HepG2 (cell line): ENCODE measurements around the gene CEP170. TPM values are rescaled to one million over a fixed set of nuclear protein-coding genes. Genes with fewer than 3 reads are reported as not detected.

ENCODE experiments used
- ATAC-seq: fragments of 200-7000 bp; cut with Tn5 transposase; 3 replicates; pipeline ENCODE4 v1.9.1; 2020; ENCODE audit warnings: mild to moderate bottlenecking, moderate library complexity
- BruUV-seq: library from RNA; stranded (reverse); fragments of 400-500 nt; replicated peaks from 2 replicates; lab custom pipeline; 2021; lab: Mats Ljungman, UMichigan
- CTCF ChIA-PET: fragments of 300-600 bp; formaldehyde crosslinking; extraction: SDS; loops from one replicate; lab custom pipeline; 2021; ENCODE audit warnings: low total read pairs, inconsistent platforms, low intra/inter-chr PET ratio; lab: Yijun Ruan, JAX
- POLR2A ChIA-PET: fragments of 350-600 bp; sonication (Branson Sonifier 250); formaldehyde crosslinking; loops from one replicate; lab custom pipeline; 2020; ENCODE audit warnings: antibody characterized with exemption, inconsistent platforms; lab: Yijun Ruan, JAX
- DNase-seq: peaks from one replicate; pipeline ENCODE4 v3.0.0-alpha.2; 2015; ENCODE audit warnings: low spot score
- FAIRE-seq: peaks from 3 replicates; lab custom pipeline; 2011; peaks lifted over from hg19 to GRCh38; lab: Jason Lieb, UNC
- H2AFZ ChIP-seq: one replicate; pipeline ENCODE4 v1.6.1; 2011; ENCODE audit warnings: low read length, inconsistent platforms
- H3K27ac ChIP-seq: fragments of 300-600 bp; 3 replicates; pipeline ENCODE4 v1.8.0; 2011; ENCODE audit warnings: mixed run types, mild to moderate bottlenecking, mixed read lengths, low read length, inconsistent platforms; ENCODE audit not compliant: insufficient read depth; ENCODE audit errors: extremely low read length
- H3K27me3 ChIP-seq, 2 experiments: fragments of 200-600 bp in 1 of 2; 2 replicates in 1 of 2; 3 replicates in 1 of 2; pipeline versions ENCODE4 v1.6.0 to v1.8.0; 2011; ENCODE audit warnings: low read length in 2 of 2, mild to moderate bottlenecking in 2 of 2, moderate library complexity in 2 of 2, inconsistent platforms in 1 of 2; ENCODE audit not compliant: insufficient read depth in 2 of 2, control insufficient read depth in 1 of 2
- H3K36me3 ChIP-seq, 2 experiments: fragments of 200-600 bp in 1 of 2; replicated peaks in 1 of 2; 2 replicates in 1 of 2; 3 replicates in 1 of 2; pipeline versions ENCODE4 v1.5.1 to v1.8.0; 2011; ENCODE audit warnings: low read length in 2 of 2, inconsistent platforms in 1 of 2; ENCODE audit not compliant: insufficient read depth in 2 of 2, control insufficient read depth in 1 of 2
- H3K4me1 ChIP-seq: 2 replicates; pipeline ENCODE4 v1.5.1; 2012; ENCODE audit warnings: low read length, inconsistent platforms; ENCODE audit not compliant: insufficient read depth
- H3K4me2 ChIP-seq: 2 replicates; pipeline ENCODE4 v1.6.0; 2011; ENCODE audit warnings: low read depth, low read length, inconsistent platforms
- H3K4me3 ChIP-seq, 3 experiments: fragments of 200-600 bp in 1 of 3; sonication (generic), shearing (Covaris generic) in 1 of 3; replicated peaks in 1 of 3; 2 replicates each; pipeline ENCODE4 v1.5.1; 2011 to 2016; ENCODE audit warnings: low read length in 3 of 3, inconsistent platforms in 2 of 3, low read depth in 2 of 3, mild to moderate bottlenecking in 2 of 3, control low read depth in 1 of 3, mixed read lengths in 1 of 3; ENCODE audit not compliant: insufficient read depth in 1 of 3
- H3K79me2 ChIP-seq: one replicate; pipeline ENCODE4 v1.6.1; 2011; ENCODE audit warnings: low read length, inconsistent platforms; ENCODE audit not compliant: insufficient read depth
- H3K9ac ChIP-seq: 2 replicates; pipeline ENCODE4 v1.6.0; 2011; ENCODE audit warnings: mild to moderate bottlenecking, low read depth, low read length, inconsistent platforms; ENCODE audit not compliant: insufficient read depth
- H3K9me3 ChIP-seq: 2 replicates; pipeline ENCODE4 v1.5.1; 2012; ENCODE audit warnings: mild to moderate bottlenecking, low read length
- H4K20me1 ChIP-seq: 2 replicates; pipeline ENCODE4 v1.6.0; 2011; ENCODE audit warnings: inconsistent platforms, mild to moderate bottlenecking, low read length, moderate library complexity; ENCODE audit not compliant: insufficient read depth
- HMG20B ChIP-seq: conservative IDR thresholded peaks from 2 replicates; pipeline ENCODE4 v1.6.1; 2016; ENCODE audit warnings: missing genetic modification reagents, missing compliant biosample characterization
- NCOR1 ChIP-seq: fragments of 200-600 bp; sonication (generic); IDR thresholded peaks from 2 replicates; pipeline ENCODE4 v1.7.0; 2017; ENCODE audit warnings: antibody characterized with exemption, low read length, borderline replicate concordance
- NR1H2 ChIP-seq: sonication (generic); formaldehyde crosslinking; IDR thresholded peaks from 2 replicates; pipeline ENCODE4 v1.8.1; 2022; ENCODE audit warnings: low read depth, missing genetic modification reagents, borderline replicate concordance
- PTBP1 ChIP-seq: fragments of 200-400 bp; formaldehyde crosslinking; IDR thresholded peaks from 2 replicates; pipeline ENCODE4 v1.6.1; 2018; ENCODE audit warnings: low read length, low read depth; ENCODE audit not compliant: poor library complexity, severe bottlenecking
- SATB2 ChIP-seq: sonication (generic); formaldehyde crosslinking; IDR thresholded peaks from 2 replicates; pipeline ENCODE4 v1.5.0; 2020; ENCODE audit warnings: missing genetic modification reagents
- SMYD3 ChIP-seq: sonication (generic); formaldehyde crosslinking; IDR thresholded peaks from 2 replicates; pipeline ENCODE4 v1.8.1; 2023; ENCODE audit warnings: mild to moderate bottlenecking, missing genetic modification reagents
- ZBTB46 ChIP-seq: sonication (generic); formaldehyde crosslinking; IDR thresholded peaks from 2 replicates; pipeline ENCODE4 v1.4.0; 2020; ENCODE audit warnings: mild to moderate bottlenecking, missing genetic modification reagents, borderline replicate concordance
- ZNF335 ChIP-seq: sonication (generic); formaldehyde crosslinking; IDR thresholded peaks from 2 replicates; pipeline ENCODE4 v1.4.0; 2020; ENCODE audit warnings: missing genetic modification reagents
- ZNF432 ChIP-seq: sonication (generic); formaldehyde crosslinking; IDR thresholded peaks from 2 replicates; pipeline ENCODE4 v1.5.0; 2020; ENCODE audit warnings: missing genetic modification reagents, mild to moderate bottlenecking, borderline replicate concordance
- ZNF543 ChIP-seq: sonication (generic); formaldehyde crosslinking; IDR thresholded peaks from 2 replicates; pipeline ENCODE4 v1.4.0; 2020; ENCODE audit warnings: mild to moderate bottlenecking, missing genetic modification reagents
- WGBS: methylation state at CpG from one replicate; pipeline ENCODE4 v1.1.6; 2017; ENCODE audit warnings: low lambda C conversion rate; 5-methylcytosine and 5-hydroxymethylcytosine counted together
- in situ Hi-C: cut with HindIII; loops from 2 replicates; pipeline ENCODE4 v1.10.0; 2017; ENCODE audit warnings: low pct_unique_long_range_greater_than_20kb; ENCODE audit not compliant: extremely low pct_ligation_motif_present
- intact Hi-C: fragments of 100-400 bp; cut with micrococcal nuclease; formaldehyde crosslinking; loops from one replicate; pipeline ENCODE4 v1.10.0; 2022; ENCODE audit not compliant: unreplicated experiment
- polyA plus RNA-seq, 8 experiments: library from polyadenylated mRNA; depleted of rRNA in 3 of 8; stranded (reverse) in 7 of 8; unstranded in 1 of 8; fragments of >200 nt; fragmentation: Illumina TruSeq in 4 of 8; extraction: Trizol in 4 of 8; gene quantifications; 2 replicates each; pipeline versions ENCODE4 v1.2.1 to v1.2.3, GENCODE V29; 2011 to 2016; ENCODE audit warnings: low read depth in 4 of 8, missing spikeins in 1 of 8, mixed read lengths in 1 of 8; ENCODE audit not compliant: insufficient read depth in 1 of 8
- total RNA-seq, 5 experiments: library from RNA; depleted of rRNA; stranded (reverse); fragments of >200 nt; fragmentation: Illumina TruSeq; extraction: Trizol; gene quantifications; 2 replicates each; pipeline ENCODE4 v1.2.3, GENCODE V29; 2016; ENCODE audit warnings: low read depth in 1 of 5
- TF ChIP-seq, protein P1 (sequence below): sonication (generic); formaldehyde crosslinking; IDR thresholded peaks from 2 replicates; pipeline ENCODE4 v1.4.0; 2020; ENCODE audit warnings: missing genetic modification reagents

CEP170 gene
- total and polyA plus RNA-seq, 2 of the 13 experiments (the other 11 are each of a cell fraction or from before 2014, with no cell fraction given) = 23.0 to 28.6 TPM

- TF ChIP-seq NR1H2 (CRISPR knock-in tag) (no peak), SMYD3 (no peak), ZBTB46 (CRISPR knock-in tag) (no peak), ZNF335 (no peak), SATB2 (CRISPR knock-in tag) (no peak), PTBP1 (no peak), NCOR1 (no peak)
- TF ChIP-seq, all 625 proteins: peak for 0
These were observed 3.5 kb downstream of the CEP170 start (continued) for GRCh38 chr1:243251539-243251938.

DNA sequence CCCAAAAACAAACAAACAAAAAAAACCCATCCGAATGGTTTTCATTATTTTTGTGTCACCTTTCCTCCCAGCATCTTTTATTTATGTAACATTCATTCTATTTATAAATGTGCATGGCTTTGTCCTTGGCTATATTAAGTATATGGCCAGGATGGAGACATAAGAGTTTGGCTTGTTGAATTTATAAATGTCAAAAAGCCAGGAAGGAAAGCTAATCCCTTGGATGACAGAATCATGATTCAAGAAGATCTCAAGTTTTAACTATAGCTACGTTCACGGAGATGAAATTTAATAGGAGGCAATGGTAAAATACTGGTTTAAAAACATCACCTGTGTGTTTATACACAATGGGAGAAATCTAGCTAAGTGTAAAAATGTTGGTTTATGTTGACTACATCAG, 5.0 kb downstream of the CEP170 start:
- Histone ChIP-seq H3K9ac (no peak overlapping the region), H3K4me2 (no peak overlapping the region), H4K20me1 (peaks cover 14% of the 10 kb centered on the region)
- no TSS peak for BruUV-seq
- intact Hi-C loops = no loop called here
- no peak for ATAC-seq
- TF ChIP-seq HMG20B (CRISPR knock-in tag) (no peak), ZNF432 (CRISPR knock-in tag) (no peak), ZNF543 (no peak)
- TF ChIP-seq, protein P1, sequence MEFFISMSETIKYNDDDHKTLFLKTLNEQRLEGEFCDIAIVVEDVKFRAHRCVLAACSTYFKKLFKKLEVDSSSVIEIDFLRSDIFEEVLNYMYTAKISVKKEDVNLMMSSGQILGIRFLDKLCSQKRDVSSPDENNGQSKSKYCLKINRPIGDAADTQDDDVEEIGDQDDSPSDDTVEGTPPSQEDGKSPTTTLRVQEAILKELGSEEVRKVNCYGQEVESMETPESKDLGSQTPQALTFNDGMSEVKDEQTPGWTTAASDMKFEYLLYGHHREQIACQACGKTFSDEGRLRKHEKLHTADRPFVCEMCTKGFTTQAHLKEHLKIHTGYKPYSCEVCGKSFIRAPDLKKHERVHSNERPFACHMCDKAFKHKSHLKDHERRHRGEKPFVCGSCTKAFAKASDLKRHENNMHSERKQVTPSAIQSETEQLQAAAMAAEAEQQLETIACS = no peak
- TF ChIP-seq, all 625 proteins: peak for 0
- in situ Hi-C loops = no loop called here
- Histone ChIP-seq H3K4me3 (no peak overlapping the region), H3K27ac (no peak overlapping the region), H3K79me2 (peaks cover 84% of the 10 kb centered on the region), H3K9me3 (no peaks in the 10 kb centered on the region), H3K36me3 (no peaks in the 10 kb centered on the region; a peak in 2 of 5 replicates), H2AFZ (no peak overlapping the region), H3K27me3 (no peaks in the 10 kb centered on the region; a peak in 1 of 5 replicates), H3K4me1 (peaks cover 34% of the 10 kb centered on the region)
- ChIA-PET POLR2A (no interaction called here), CTCF (no interaction called here)
- FAIRE-seq = no peak
- 98% methylated on average over 3 of the region's 3 CpGs for WGBS
- no peak for DNase-seq
